GM13977 (cell line): ENCODE data around the gene CLIC3.

ENCODE experiments used
- DNase-seq: peaks from one replicate; pipeline ENCODE4 v3.0.0; 2012; ENCODE audit warnings: low spot score
- CTCF ChIP-seq: IDR thresholded peaks from 2 replicates; pipeline ENCODE4 v1.5.1; 2012; ENCODE audit warnings: mild to moderate bottlenecking, control low read depth; ENCODE audit not compliant: insufficient read depth; ENCODE audit errors: extremely low read depth, missing control alignments
- in situ Hi-C: fragments of 300-500 bp; cut with MboI; formaldehyde crosslinking; loops from one replicate; pipeline ENCODE4 v1.12.0; 2022; ENCODE audit warnings: low sequenced_read_pairs, low pct_unique_long_range_greater_than_20kb, mixed read lengths, inconsistent platforms; ENCODE audit not compliant: unreplicated experiment

Gene CLIC3

GRCh38 chr9:136949239-136949816 is 47.0 kb downstream of the CLIC3 start:
- in situ Hi-C loops: no loop called here
- no peak for DNase-seq

GRCh38 chr9:136947955-136948510 is 48.3 kb downstream of the CLIC3 start:
- in situ Hi-C loops: no loop called here
- TF ChIP-seq CTCF: peak; percentile 71
- no peak for DNase-seq

More at GRCh38 chr9:136949239-136949816, 47.0 kb downstream of the CLIC3 start:
- TF ChIP-seq CTCF: no peak

- DNase-seq: no peak
- TF ChIP-seq CTCF: no peak
- in situ Hi-C loops: no loop called here
These were observed 49.1 kb downstream of the CLIC3 start for GRCh38 chr9:136947028-136947891.

- in situ Hi-C loops: no loop called here
- TF ChIP-seq CTCF: no peak
- no peak for DNase-seq
These were observed 49.9 kb downstream of the CLIC3 start for GRCh38 chr9:136946228-136947027.

- no peak for DNase-seq
- TF ChIP-seq CTCF: no peak
- in situ Hi-C loops: no loop called here
These were observed 50.8 kb downstream of the CLIC3 start for GRCh38 chr9:136945333-136946227.
